Stimulated activated CD4-positive, alpha-beta T cell treated with anti-CD3 and anti-CD28 coated beads, TNF-alpha, amount 100 ng/mL, for 48 hours (primary cell): Measurements from ENCODE around the gene LRRFIP1.
"Not testable (repeated sequence)": the region's sequence is repeated elsewhere in the genome, so short reads cannot be mapped to it uniquely, and the experiment has no call there.

Experiments
- DNase-seq, 3 donors: peaks; one replicate each; pipeline ENCODE4 v3.0.0-alpha.2; 2020; ENCODE audit warnings: low read depth in 3 of 3

LRRFIP1 gene

GRCh38 chr2:237779521-237779920, 152.1 kb downstream of the LRRFIP1 start:
- DNase-seq, result no peak

- DNase-seq, result no peak
These were observed 154.8 kb downstream of the LRRFIP1 start for GRCh38 chr2:237782181-237782580.

GRCh38 chr2:237783678-237784077, 156.3 kb downstream of the LRRFIP1 start:
- not testable (repeated sequence) for DNase-seq

GRCh38 chr2:237786936-237787335, 159.5 kb downstream of the LRRFIP1 start:
- no peak for DNase-seq

- no peak for DNase-seq
These were observed 163.0 kb downstream of the LRRFIP1 start for GRCh38 chr2:237790353-237790752.

GRCh38 chr2:237791977-237792727, 164.8 kb downstream of the LRRFIP1 start:
- no peak for DNase-seq

GRCh38 chr2:237797253-237797652, 169.9 kb downstream of the LRRFIP1 start:
- DNase-seq, result no peak

GRCh38 chr2:237798236-237799059, 171.1 kb downstream of the LRRFIP1 start, which contains the start of gene RBM44:
TSS of gene RBM44 (plus strand) at chr2:237798779. CDS start at chr2:237813610, 14,831 bp downstream.
- no peak for DNase-seq

GRCh38 chr2:237799060-237799428, 171.7 kb downstream of the LRRFIP1 start:
- no peak for DNase-seq

- DNase-seq, result no peak
These were observed 174.1 kb downstream of the LRRFIP1 start for GRCh38 chr2:237801466-237801865.

GRCh38 chr2:237806334-237806733, 178.9 kb downstream of the LRRFIP1 start:
- no peak for DNase-seq

GRCh38 chr2:237815637-237816036, 188.2 kb downstream of the LRRFIP1 start:
- no peak for DNase-seq

- DNase-seq, result no peak
These were observed 189.1 kb downstream of the LRRFIP1 start for GRCh38 chr2:237816531-237816930.

GRCh38 chr2:237818066-237818473, 190.7 kb downstream of the LRRFIP1 start:
- no peak for DNase-seq

GRCh38 chr2:237819231-237819630, 191.8 kb downstream of the LRRFIP1 start:
- DNase-seq, result no peak

- DNase-seq, result no peak
These were observed 193.0 kb downstream of the LRRFIP1 start for GRCh38 chr2:237820421-237820820.

- DNase-seq, result no peak
These were observed 196.2 kb downstream of the LRRFIP1 start for GRCh38 chr2:237823544-237823943.

GRCh38 chr2:237824085-237824484, 196.7 kb downstream of the LRRFIP1 start:
- no peak for DNase-seq

GRCh38 chr2:237827421-237827987, 200.1 kb downstream of the LRRFIP1 start:
- DNase-seq, result no peak
